Ureter (tissue), 1 donor: ENCODE data around the gene GPX1. TPM values are rescaled to one million over a fixed set of nuclear protein-coding genes. Genes with fewer than 3 reads are reported as not detected.
"Not testable (repeated sequence)": the region's sequence is repeated elsewhere in the genome, so short reads cannot be mapped to it uniquely, and the experiment has no call there.

Experiments
- DNase-seq: peaks from one replicate; pipeline ENCODE4 v3.0.0-alpha.2; 2020; ENCODE audit warnings: low spot score
- total RNA-seq: library from RNA; stranded (reverse); gene quantifications from one replicate; pipeline ENCODE4 v1.2.4, GENCODE V29; 2023
- donor health status: DM: yes; HTN: yes; CAD: no.

The GPX1 gene
- total RNA-seq, 1 donor from 2014 or later = 270 TPM

GRCh38 chr3:49357443-49358216 lies 523 bp downstream of the GPX1 start:
- DNase-seq = peak; percentile 59

GRCh38 chr3:49357095-49357442 lies 1.1 kb downstream of the GPX1 start:
- DNase-seq = not testable (repeated sequence)

- no peak for DNase-seq
Measured at GRCh38 chr3:49352890-49353421, 5.2 kb downstream of the GPX1 start.

- no peak for DNase-seq
Measured at GRCh38 chr3:49352281-49352680, 5.9 kb downstream of the GPX1 start.

DNA sequence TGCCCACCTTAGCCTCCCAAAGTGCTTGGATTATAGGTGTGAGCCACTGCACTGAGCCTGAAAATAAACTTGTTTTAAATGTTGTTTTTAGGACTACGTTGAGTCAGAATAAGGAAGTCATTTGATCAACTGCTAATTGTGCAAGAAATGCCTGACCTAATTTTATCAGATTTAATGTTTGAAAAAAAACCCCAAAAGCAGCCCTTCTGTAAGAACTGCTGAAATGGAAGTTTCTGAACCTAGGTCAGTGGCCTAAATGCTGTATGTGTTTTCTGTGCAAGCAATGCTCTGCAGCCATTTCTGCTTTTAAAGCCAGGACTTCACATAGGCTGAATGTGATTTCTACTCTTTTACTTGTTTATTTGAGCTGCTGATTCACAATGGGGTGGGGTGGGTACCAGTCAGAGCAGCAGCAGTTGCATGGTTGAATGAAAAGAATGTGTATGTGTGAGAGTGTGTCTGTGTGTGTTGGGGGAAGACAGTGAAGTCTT lies 6.6 kb downstream of the GPX1 start:
- DNase-seq = no peak

DNA sequence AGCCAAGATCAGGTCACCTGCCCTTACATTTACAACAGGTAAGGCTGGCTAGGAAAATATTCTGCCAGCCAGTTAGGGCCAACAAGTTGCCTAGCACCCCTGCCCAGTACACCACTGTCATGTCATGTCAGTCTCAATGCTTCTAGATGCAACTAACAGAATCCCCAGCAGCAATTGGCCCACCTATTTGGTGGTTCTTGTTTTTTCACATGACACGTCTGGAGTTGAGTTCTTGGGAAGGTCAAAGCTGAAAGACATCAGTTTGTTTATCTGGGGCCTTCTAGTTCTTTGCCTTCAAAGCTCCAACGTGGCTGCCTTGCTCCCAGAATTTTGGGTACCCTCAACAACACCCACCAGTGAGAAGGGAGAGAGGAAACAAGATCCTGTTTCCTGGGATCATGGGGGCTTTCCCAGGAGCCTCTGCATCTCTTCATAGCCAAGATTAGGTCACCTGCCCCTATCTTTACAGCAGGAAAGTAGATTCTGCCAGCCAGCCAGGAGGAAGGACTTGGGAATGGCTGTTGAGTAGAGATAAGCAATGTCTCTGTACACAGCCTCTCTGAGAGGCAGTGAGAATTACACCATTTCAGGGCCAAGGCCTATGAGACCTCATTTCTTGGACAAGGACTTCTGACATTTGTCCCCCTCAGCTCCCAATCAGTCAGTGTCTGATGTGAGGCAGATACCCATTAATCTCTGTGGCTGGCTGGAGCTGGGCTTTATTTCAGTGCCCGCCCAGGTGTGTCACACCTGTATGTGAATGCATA lies 8.6 kb downstream of the GPX1 start:
- DNase-seq = no peak

- not testable (repeated sequence) for DNase-seq
Measured at GRCh38 chr3:49348361-49348760, 9.8 kb downstream of the GPX1 start.

DNA sequence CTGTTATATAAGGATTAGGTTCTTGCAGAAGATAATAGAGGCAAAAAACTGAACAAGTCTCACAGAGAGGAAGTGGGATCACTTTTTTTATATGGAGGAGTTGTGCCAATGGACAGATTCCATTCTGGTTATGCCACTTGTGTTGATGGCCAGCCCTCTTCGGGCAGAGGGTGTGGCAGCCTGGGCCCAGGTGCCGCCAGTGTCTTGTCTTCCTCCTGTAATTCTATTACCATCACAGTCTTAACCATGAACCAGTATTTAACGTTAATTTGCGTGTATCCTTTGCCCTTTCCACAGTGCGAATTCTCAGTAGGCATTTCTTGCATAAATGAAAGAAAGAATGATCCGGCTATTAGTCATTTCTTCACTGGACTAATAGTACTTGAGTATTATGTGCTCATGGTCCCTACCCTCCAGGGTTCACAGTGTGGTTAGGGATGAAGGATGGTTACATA lies 11.3 kb downstream of the GPX1 start:
- no peak for DNase-seq

- no peak for DNase-seq
Measured at GRCh38 chr3:49343163-49343562, 15.0 kb downstream of the GPX1 start.

DNA sequence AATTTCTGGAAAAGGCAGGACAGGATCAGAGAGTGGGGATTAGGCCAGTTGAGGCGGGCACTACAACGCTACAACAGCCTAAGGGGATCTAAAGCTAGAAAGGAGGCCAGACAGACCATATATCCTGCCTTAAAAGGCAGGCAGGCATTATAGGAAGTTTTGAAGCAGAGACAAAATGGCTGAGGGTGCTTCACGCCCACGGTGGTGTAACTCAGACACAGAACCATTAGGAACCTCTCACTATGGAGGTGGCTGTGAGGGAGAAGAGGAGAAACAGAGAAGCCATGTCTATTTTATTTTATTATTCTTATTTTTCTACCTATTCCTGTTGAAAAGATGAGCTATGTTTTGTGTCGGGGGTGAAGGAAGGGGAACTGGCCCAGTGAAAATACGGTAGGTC lies 16.2 kb downstream of the GPX1 start:
- no peak for DNase-seq

DNA sequence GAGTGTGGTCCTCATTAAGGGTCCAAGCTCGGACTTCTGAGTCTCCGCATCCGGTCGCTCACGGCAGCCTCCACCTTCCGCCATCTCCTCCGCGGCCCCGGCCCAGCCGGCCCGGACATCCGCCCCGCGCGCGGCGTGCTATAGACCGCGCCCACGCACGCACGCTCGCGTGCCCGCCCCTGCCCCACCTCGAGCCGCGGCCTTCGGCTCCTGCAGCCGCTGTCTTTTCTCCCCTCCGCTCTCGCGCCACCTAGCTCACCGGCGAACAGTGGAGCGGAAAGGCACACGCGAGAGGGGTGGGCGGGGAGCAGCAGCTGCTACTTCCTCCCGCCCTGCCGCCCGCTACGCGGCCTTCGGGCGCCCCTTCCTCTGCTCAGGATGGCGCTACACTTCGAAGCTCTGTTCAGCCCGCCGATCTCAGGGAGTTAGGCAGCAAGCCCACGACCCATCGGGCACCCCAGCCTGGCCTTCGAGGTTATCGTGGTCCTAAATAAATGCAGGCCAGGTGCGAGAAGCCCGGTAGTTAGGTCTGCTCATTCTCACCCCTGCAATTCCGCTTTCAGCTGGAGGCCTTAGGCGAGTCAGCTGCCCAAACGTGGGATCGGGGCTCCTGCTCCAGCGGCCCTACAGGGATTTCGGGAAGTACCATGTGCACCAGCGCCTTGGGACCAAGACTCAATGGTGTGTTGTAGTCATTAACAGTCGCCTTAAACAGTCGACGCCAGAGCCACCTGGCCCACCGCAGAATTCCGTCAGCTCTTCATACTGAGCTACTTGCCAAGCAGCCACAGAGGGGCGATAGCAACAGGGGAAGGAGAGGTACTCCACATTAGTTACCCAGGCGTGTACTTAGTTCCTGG lies 18.0 kb downstream of the GPX1 start, which contains the start of gene USP4:
Gene USP4, minus strand, starts transcription at position 113 of the 860 bp plus-strand sequence. Its CDS starts 29 bp downstream, at position 84.
- peak; percentile 93 for DNase-seq

DNA sequence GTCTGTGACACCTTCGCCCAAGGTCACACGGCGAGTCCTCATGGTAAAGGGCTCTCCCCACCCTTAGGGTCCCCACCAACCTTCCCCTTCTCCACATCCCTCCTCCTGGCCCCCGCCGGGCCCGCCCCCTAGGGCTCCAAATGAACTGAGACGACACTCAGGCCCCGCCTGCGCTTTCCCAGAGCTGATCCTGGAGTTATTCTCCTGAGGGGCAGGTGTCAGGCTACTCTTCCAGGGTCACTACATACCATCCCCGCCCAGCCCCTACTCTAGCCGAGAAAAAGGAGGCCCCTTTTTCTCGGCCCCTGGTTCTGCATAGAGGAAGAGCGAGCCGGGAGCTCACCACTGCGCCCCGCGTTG lies 18.6 kb downstream of the GPX1 start:
- DNase-seq = peak; percentile 59

DNA sequence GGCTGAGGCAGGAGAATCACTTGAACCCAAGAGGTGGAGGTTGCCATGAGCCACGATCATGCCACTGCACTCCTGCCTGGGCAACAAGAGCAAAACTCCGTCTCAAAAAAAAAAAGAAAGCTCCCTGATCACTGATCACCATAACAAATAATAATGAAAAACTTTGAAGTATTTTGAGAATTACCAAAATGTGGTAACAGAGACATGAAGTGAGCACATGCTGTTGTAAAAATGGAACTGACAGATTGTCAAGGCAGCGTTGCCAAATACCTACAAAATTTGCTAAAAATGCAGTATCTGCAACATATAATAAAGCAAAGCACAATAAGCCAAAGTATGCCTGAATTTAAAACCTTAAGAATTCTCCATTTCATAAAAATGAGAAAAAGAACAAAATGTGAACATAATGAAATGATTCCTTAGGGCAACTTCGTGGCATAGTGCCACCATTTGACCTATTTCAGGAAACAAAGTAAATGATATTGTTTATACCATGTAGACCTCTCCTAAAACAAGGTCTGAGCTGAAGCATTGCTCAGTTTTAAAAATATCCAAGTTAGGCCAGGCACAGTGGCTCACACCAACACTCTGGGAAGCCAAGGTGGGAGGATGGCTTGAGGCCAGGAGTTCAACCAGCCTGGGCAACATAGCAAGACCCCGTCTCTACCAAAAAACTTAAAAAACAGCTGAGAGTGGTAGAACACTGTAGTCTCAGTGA lies 24.1 kb downstream of the GPX1 start:
- no peak for DNase-seq

GRCh38 chr3:49333091-49333490 lies 25.1 kb downstream of the GPX1 start:
- DNase-seq = no peak

- DNase-seq = no peak
Measured at GRCh38 chr3:49329186-49329585, 29.0 kb downstream of the GPX1 start.

DNA sequence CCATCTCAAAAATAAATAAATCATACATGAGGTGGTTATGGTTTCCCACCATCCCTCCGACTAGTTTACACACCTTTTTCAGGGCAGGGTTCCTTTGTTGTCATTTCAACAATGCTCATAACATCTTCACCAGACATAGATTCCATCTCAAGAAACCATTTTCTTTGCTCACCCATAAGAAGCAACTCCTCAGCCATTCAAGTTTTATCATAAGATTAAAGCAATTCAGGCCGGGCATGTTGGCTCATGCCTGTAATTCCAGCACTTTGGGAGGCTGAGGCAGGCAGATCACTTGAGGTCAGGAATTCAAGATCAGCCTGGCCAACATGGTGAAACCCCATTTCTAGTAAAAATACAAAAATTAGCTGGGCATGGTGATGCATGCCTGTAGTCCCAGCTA lies 29.8 kb downstream of the GPX1 start:
- DNase-seq = not testable (repeated sequence)

DNA sequence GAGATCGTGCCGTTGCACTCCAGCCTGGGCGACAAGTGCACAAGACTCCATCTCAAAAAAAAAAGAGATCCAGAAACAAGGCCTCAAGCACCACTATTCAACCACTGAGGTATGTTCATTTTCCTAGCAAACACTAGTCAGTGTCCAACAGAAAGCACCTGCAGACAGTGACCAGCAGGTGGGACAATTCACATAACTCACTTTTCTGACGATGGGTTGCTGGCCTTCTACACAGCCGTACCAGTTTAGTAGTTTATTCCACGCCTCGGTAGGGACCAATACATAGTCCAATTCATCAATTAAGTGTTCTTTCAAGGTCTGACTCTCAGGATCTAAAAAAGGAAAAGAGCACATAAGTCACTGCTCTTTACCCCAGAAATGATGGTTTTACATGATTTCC lies 30.7 kb downstream of the GPX1 start:
- no peak for DNase-seq

DNA sequence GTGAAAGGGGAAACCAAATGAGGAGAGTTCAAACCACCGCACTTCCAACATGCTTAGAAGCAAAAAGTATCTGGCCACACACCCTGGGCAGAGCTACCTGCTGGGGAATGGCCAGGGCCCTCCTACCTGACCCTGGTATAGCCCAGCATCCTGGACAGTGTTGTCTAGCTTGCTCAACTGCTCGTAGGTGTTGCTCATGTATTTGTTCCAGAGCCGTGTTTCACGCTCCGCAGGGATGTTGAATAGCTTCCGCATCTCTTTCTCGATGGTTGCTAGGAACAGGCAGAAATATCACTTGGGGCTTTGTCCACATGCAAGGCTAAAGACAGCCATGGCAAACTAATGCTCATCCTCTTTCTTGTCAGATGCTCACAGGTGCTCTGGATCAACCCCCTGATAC lies 33.4 kb downstream of the GPX1 start:
- no peak for DNase-seq

- DNase-seq = no peak
Measured at GRCh38 chr3:49316696-49317457, 41.3 kb downstream of the GPX1 start.
